ENCODE results near the gene SPOUT1. TPM values are rescaled to one million over a fixed set of nuclear protein-coding genes. Genes with fewer than 3 reads are reported as not detected.

The SPOUT1 gene
- total and polyA plus RNA-seq, 2 of the 13 experiments (the other 11 are each of a cell fraction or from before 2014, with no cell fraction given) = 39.0 to 45.8 TPM

GRCh38 chr9:128786681-128787601 is 42.7 kb downstream of the SPOUT1 start, which contains the start of gene TBC1D13 (continued):
- TF ChIP-seq NRL (CRISPR knock-in tag; IDR thresholded peaks at IDR 0.05; ENCODE audit: borderline replicate concordance) (peak; percentile 92), ZNF101 (CRISPR knock-in tag; IDR thresholded peaks at IDR 0.05; ENCODE audit: borderline replicate concordance, low read depth) (peak; percentile 61; the same call in 1 of the 2 replicates), AKAP8 (CRISPR knock-in tag; IDR thresholded peaks at IDR 0.05) (peak; percentile 66; the same call in 1 of the 2 replicates), ZNF562 (CRISPR knock-in tag; IDR thresholded peaks at IDR 0.05; ENCODE audit: borderline replicate concordance) (peak; percentile 78; the same call in 1 of the 2 replicates), ZNF878 (CRISPR knock-in tag; IDR thresholded peaks at IDR 0.05) (peak; percentile 67; the same call in 1 of the 2 replicates), THYN1 (CRISPR knock-in tag; IDR thresholded peaks at IDR 0.05; ENCODE audit: borderline replicate concordance, low read depth) (no peak), ZNF576 (CRISPR knock-in tag; IDR thresholded peaks at IDR 0.05) (0 out of 2 replicates have a peak, but pooled peaks have one; percentile 60), BRCA1 (CRISPR knock-in tag; IDR thresholded peaks at IDR 0.05) (0 out of 2 replicates have a peak, but pooled peaks have one; percentile 24), ETV6 (CRISPR knock-in tag; conservative IDR thresholded peaks at IDR 0.05) (peak; percentile 91; the same call in 1 of the 2 replicates), CHCHD3 (CRISPR knock-in tag; IDR thresholded peaks at IDR 0.05) (peak; percentile 87), ZFY (CRISPR knock-in tag; IDR thresholded peaks at IDR 0.05) (peak; percentile 86), PREB (CRISPR knock-in tag; IDR thresholded peaks at IDR 0.05) (peak; percentile 48; the same call in 1 of the 2 replicates), RBM39 (IDR thresholded peaks at IDR 0.05; ENCODE audit: low read depth, low read length, poor library complexity, severe bottlenecking) (peak; percentile 66), ATF6 (CRISPR knock-in tag; conservative IDR thresholded peaks at IDR 0.05) (no peak), ZNF292 (CRISPR knock-in tag; IDR thresholded peaks at IDR 0.05; ENCODE audit: borderline replicate concordance, low read depth) (no peak), NFYB (CRISPR knock-in tag; IDR thresholded peaks at IDR 0.05) (0 out of 2 replicates have a peak, but pooled peaks have one; percentile 36), ZNF33A (CRISPR knock-in tag; IDR thresholded peaks at IDR 0.05; ENCODE audit: borderline replicate concordance) (no peak), DMAP1 (CRISPR knock-in tag; IDR thresholded peaks at IDR 0.05) (peak; percentile 80), ZFP36L2 (CRISPR knock-in tag; IDR thresholded peaks at IDR 0.05) (no peak), SRF (IDR thresholded peaks at IDR 0.05; ENCODE audit: low read depth, low read length) (0 out of 2 replicates have a peak, but pooled peaks have one; percentile 8), ZFP36 (IDR thresholded peaks at IDR 0.05; ENCODE audit: borderline replicate concordance, low read depth, low read length, partially characterized antibody) (no peak), ZNF883 (CRISPR knock-in tag; IDR thresholded peaks at IDR 0.05; ENCODE audit: not compliant biosample characterization) (peak; percentile 94), ZNF543 (CRISPR knock-in tag; IDR thresholded peaks at IDR 0.05) (peak; percentile 84; the same call in 1 of the 2 replicates), ZNF782 (CRISPR knock-in tag; IDR thresholded peaks at IDR 0.05; ENCODE audit: borderline replicate concordance) (peak; percentile 87; the same call in 1 of the 2 replicates), POLR2AphosphoS5 (IDR thresholded peaks at IDR 0.05; ENCODE audit: low read depth, low read length) (0 out of 2 replicates have a peak, but pooled peaks have one; percentile 22), FLYWCH1 (CRISPR knock-in tag; IDR thresholded peaks at IDR 0.05) (peak; percentile 87)
